ENCODE measurements around the gene COTL1.

COTL1 gene

GRCh38 chr16:84617791-84618580 lies at the start of gene COTL1:
COTL1 (minus strand) TSS chr16:84618078; CDS start chr16:84617914, 164 bp downstream.
- H3K4me3 ChIP-seq (ENCODE audit: low read depth, low read length): peak within 1 kb of the TSS; percentile 77
- no peak for TF ChIP-seq CTCF (conservative IDR thresholded peaks at IDR 0.05; ENCODE audit: low read depth, low read length)
- DNase-seq (ENCODE audit: low read depth): peak; percentile 98

- DNase-seq (ENCODE audit: low read depth): no peak
- no peak for TF ChIP-seq CTCF (conservative IDR thresholded peaks at IDR 0.05; ENCODE audit: low read depth, low read length)
- H3K4me3 ChIP-seq (ENCODE audit: low read depth, low read length): no peak overlapping the region
Measured at GRCh38 chr16:84665843-84666242, 48.0 kb upstream of the COTL1 start.

DNA sequence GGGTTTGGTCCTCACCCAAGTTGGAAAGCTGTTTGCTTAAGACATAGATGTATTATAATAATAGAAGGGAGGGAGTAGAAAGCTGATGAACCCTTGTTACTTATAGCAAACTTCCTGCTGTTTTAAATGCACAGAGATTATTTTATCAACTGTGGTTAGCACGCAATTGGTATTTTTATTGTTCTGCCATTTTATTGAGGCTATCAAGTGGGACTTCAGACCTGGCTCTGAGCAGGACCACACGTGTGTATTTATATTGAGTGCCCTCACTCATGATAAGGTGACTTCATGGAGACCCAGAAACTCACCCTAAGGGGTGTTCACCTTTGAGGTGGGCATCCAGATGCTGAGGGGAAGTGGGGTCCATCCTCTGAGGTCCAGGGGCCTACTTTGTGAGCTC lies 47.5 kb upstream of the COTL1 start:
- no peak overlapping the region for H3K4me3 ChIP-seq (ENCODE audit: low read depth, low read length)
- DNase-seq (ENCODE audit: low read depth): no peak
- TF ChIP-seq CTCF (conservative IDR thresholded peaks at IDR 0.05; ENCODE audit: low read depth, low read length): no peak

DNA sequence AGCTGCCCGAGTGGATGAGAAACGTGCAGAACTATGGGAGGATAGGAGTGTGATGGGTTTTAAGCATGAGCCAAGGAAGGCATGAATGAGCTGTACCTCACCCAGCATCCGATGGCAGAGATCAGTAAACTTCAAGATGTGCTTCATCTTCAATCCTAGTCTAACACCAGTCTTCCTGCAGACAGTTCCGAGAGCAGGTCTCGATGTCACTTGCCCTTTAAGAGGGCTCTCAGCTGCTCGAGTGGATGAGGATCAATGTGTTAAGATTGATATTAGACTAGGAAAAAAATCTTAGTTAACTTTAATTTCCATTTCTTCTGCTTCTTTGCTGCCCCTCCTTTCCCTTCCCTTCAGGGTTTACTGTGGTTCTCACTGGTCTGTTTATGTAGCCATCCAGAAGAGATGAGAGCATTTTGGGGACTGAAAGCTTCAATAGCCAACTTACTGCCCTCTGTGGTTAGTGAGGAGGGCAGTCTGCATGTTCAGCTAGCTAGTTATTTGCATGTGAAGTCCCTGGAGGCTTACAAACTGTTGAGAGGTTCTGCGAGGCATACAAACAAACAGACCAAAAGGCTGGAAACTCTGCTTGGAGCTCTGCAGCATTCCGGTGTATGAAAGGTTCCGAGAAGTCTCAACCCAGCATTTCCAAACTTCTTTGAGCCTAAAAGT lies 45.7 kb upstream of the COTL1 start:
- H3K4me3 ChIP-seq (ENCODE audit: low read depth, low read length): no peak overlapping the region
- peak; percentile 58 for DNase-seq (ENCODE audit: low read depth)
- no peak for TF ChIP-seq CTCF (conservative IDR thresholded peaks at IDR 0.05; ENCODE audit: low read depth, low read length)

DNA sequence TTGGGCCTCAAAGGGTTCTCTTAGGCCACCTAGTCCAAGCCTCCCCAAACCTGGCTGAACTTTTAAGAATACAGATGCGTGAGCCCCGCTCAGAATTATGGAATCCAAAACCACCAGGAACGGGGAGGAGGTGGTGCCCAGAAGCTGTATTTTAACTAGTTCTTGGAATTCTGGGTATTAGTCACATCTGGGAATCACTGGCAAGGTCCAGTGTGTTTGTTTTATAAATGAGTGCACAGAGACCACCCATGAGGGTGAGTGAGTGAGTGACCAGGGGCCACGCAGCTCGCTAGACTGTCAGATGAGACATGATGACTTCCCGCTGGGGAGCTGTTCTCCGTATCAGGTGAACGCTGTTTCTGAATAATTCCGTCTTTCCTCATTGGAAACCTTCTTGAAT lies 44.6 kb upstream of the COTL1 start:
- DNase-seq (ENCODE audit: low read depth): no peak
- no peak overlapping the region for H3K4me3 ChIP-seq (ENCODE audit: low read depth, low read length)
- no peak for TF ChIP-seq CTCF (conservative IDR thresholded peaks at IDR 0.05; ENCODE audit: low read depth, low read length)

GRCh38 chr16:84661418-84662060 lies 43.7 kb upstream of the COTL1 start:
- DNase-seq (ENCODE audit: low read depth): no peak
- TF ChIP-seq CTCF (conservative IDR thresholded peaks at IDR 0.05; ENCODE audit: low read depth, low read length): no peak
- no peak overlapping the region for H3K4me3 ChIP-seq (ENCODE audit: low read depth, low read length)
